ENCODE results near the gene SPRR1A.
"Not testable (repeated sequence)": the region's sequence is repeated elsewhere in the genome, so short reads cannot be mapped to it uniquely, and the experiment has no call there.

The SPRR1A gene

GRCh38 chr1:152976688-152977087 is 7.2 kb upstream of the SPRR1A start:
- DNase-seq: no peak

GRCh38 chr1:152977614-152978013 is 6.3 kb upstream of the SPRR1A start:
- no peak for DNase-seq

- DNase-seq: no peak
These were observed 3.2 kb upstream of the SPRR1A start for GRCh38 chr1:152980676-152981075.

- no peak for DNase-seq
These were observed 2.6 kb upstream of the SPRR1A start for GRCh38 chr1:152981146-152981871.

- no peak for DNase-seq
These were observed 1.8 kb upstream of the SPRR1A start for GRCh38 chr1:152982076-152982475.

- DNase-seq: no peak
These were observed 647 bp upstream of the SPRR1A start for GRCh38 chr1:152983234-152983633.

GRCh38 chr1:152986578-152986977 is 2.7 kb downstream of the SPRR1A start:
- no peak for DNase-seq

- DNase-seq: no peak
These were observed 9.3 kb downstream of the SPRR1A start for GRCh38 chr1:152993186-152993585.

GRCh38 chr1:152995842-152996241 is 12.0 kb downstream of the SPRR1A start:
- DNase-seq: no peak

- no peak for DNase-seq
These were observed 12.9 kb downstream of the SPRR1A start for GRCh38 chr1:152996633-152997400.

- no peak for DNase-seq
These were observed 14.0 kb downstream of the SPRR1A start for GRCh38 chr1:152997901-152998300.

GRCh38 chr1:152998476-152998875 is 14.6 kb downstream of the SPRR1A start:
- DNase-seq: no peak

GRCh38 chr1:152999818-153000217 is 15.9 kb downstream of the SPRR1A start:
- no peak for DNase-seq

- no peak for DNase-seq
These were observed 16.4 kb downstream of the SPRR1A start for GRCh38 chr1:153000294-153000693.

GRCh38 chr1:153001382-153001781 is 17.5 kb downstream of the SPRR1A start, which contains the start of gene SPRR3:
TSS of gene SPRR3 (plus strand) at chr1:153001749. CDS start at chr1:153003021, 1,272 bp downstream.
- DNase-seq: no peak

GRCh38 chr1:153011235-153011758 is 27.4 kb downstream of the SPRR1A start:
- DNase-seq: not testable (repeated sequence)

- not testable (repeated sequence) for DNase-seq
These were observed 37.9 kb downstream of the SPRR1A start for GRCh38 chr1:153021829-153022228.

- not testable (repeated sequence) for DNase-seq
These were observed 38.5 kb downstream of the SPRR1A start for GRCh38 chr1:153022340-153022739.

- DNase-seq: no peak
These were observed 39.2 kb downstream of the SPRR1A start for GRCh38 chr1:153023109-153023508.

GRCh38 chr1:153024413-153024812 is 40.5 kb downstream of the SPRR1A start:
- no peak for DNase-seq

- DNase-seq: no peak
These were observed 41.9 kb downstream of the SPRR1A start for GRCh38 chr1:153025797-153026196.

GRCh38 chr1:153028766-153029165 is 44.9 kb downstream of the SPRR1A start:
- no peak for DNase-seq

GRCh38 chr1:153030895-153031294 is 47.0 kb downstream of the SPRR1A start, which contains the start of gene SPRR1B:
TSS of gene SPRR1B (plus strand) at chr1:153031203. CDS start at chr1:153032346, 1,143 bp downstream.
- DNase-seq: no peak

- DNase-seq: no peak
These were observed 48.2 kb downstream of the SPRR1A start for GRCh38 chr1:153032073-153032472.
